ENCODE measurements around the gene PCGF6. TPM values are rescaled to one million over a fixed set of nuclear protein-coding genes. Genes with fewer than 3 reads are reported as not detected.
"Not testable (repeated sequence)": the region's sequence is repeated elsewhere in the genome, so short reads cannot be mapped to it uniquely, and the experiment has no call there.

Gene PCGF6
- total RNA-seq, 1 donor from 2014 or later = 10.3 TPM

- not testable (repeated sequence) for H3K27ac ChIP-seq (ENCODE audit: low read depth, low read length); H3K27me3 Mint-ChIP-seq (ENCODE audit: low read depth, unreplicated experiment); H3K4me1 Mint-ChIP-seq (ENCODE audit: low read depth, unreplicated experiment)
These were observed 8.6 kb upstream of the PCGF6 start for GRCh38 chr10:103359493-103359892.

GRCh38 chr10:103355906-103356599 is 5.1 kb upstream of the PCGF6 start:
- FAIRE-seq = no peak

More at GRCh38 chr10:103359493-103359892, 8.6 kb upstream of the PCGF6 start:
- H3K4me1 ChIP-seq (ENCODE audit: insufficient read depth, low read length); H3K9me3 Mint-ChIP-seq (ENCODE audit: unreplicated experiment); FAIRE-seq; H3K27ac Mint-ChIP-seq (ENCODE audit: unreplicated experiment); H3K36me3 Mint-ChIP-seq (ENCODE audit: low read depth, unreplicated experiment); H3K79me2 ChIP-seq (ENCODE audit: insufficient read depth, low read length); DNase-seq (ENCODE audit: low read depth); H3K9me3 ChIP-seq (ENCODE audit: insufficient read depth, low read depth, low read length); H3K4me3 Mint-ChIP-seq (ENCODE audit: unreplicated experiment); H3K9ac ChIP-seq (ENCODE audit: low read length); H2AFZ ChIP-seq (ENCODE audit: low read depth, low read length); H3K27me3 ChIP-seq (ENCODE audit: insufficient read depth, low read length); H3K4me2 ChIP-seq (ENCODE audit: low read length); H3K36me3 ChIP-seq (ENCODE audit: insufficient read depth, low read length); H3K4me3 ChIP-seq (ENCODE audit: insufficient read depth, low read depth, low read length); H4K20me1 ChIP-seq (ENCODE audit: insufficient read depth, low read length): not testable (repeated sequence)

GRCh38 chr10:103354567-103354966 is 3.6 kb upstream of the PCGF6 start:
- not testable (repeated sequence) for H3K9me3 Mint-ChIP-seq (ENCODE audit: unreplicated experiment); H3K36me3 Mint-ChIP-seq (ENCODE audit: low read depth, unreplicated experiment); H3K36me3 ChIP-seq (ENCODE audit: insufficient read depth, low read length); H3K9ac ChIP-seq (ENCODE audit: low read length); H3K4me1 ChIP-seq (ENCODE audit: insufficient read depth, low read length); H4K20me1 ChIP-seq (ENCODE audit: insufficient read depth, low read length); H3K27me3 ChIP-seq (ENCODE audit: insufficient read depth, low read length); H3K4me3 ChIP-seq (ENCODE audit: insufficient read depth, low read depth, low read length); DNase-seq (ENCODE audit: low read depth); H3K27ac Mint-ChIP-seq (ENCODE audit: unreplicated experiment); H2AFZ ChIP-seq (ENCODE audit: low read depth, low read length); H3K4me1 Mint-ChIP-seq (ENCODE audit: low read depth, unreplicated experiment); H3K27ac ChIP-seq (ENCODE audit: low read depth, low read length); H3K4me3 Mint-ChIP-seq (ENCODE audit: unreplicated experiment); H3K27me3 Mint-ChIP-seq (ENCODE audit: low read depth, unreplicated experiment); FAIRE-seq; H3K9me3 ChIP-seq (ENCODE audit: insufficient read depth, low read depth, low read length); H3K4me2 ChIP-seq (ENCODE audit: low read length)
- peaks cover 12% of the 10 kb centered on the region for H3K79me2 ChIP-seq (ENCODE audit: insufficient read depth, low read length)

More at GRCh38 chr10:103355906-103356599, 5.1 kb upstream of the PCGF6 start:
- H3K4me3 Mint-ChIP-seq (ENCODE audit: unreplicated experiment) = no peak overlapping the region
- H3K4me3 ChIP-seq (ENCODE audit: insufficient read depth, low read depth, low read length) = no peak overlapping the region
- H3K9ac ChIP-seq (ENCODE audit: low read length) = no peak overlapping the region
- no peaks in the 10 kb centered on the region for H3K79me2 ChIP-seq (ENCODE audit: insufficient read depth, low read length)
- H3K9me3 Mint-ChIP-seq (ENCODE audit: unreplicated experiment) = no peaks in the 10 kb centered on the region
- H3K9me3 ChIP-seq (ENCODE audit: insufficient read depth, low read depth, low read length) = no peaks in the 10 kb centered on the region
- H4K20me1 ChIP-seq (ENCODE audit: insufficient read depth, low read length) = no peaks in the 10 kb centered on the region
- no peaks in the 10 kb centered on the region for H3K27me3 ChIP-seq (ENCODE audit: insufficient read depth, low read length)
- no peak for DNase-seq (ENCODE audit: low read depth)
- H3K36me3 Mint-ChIP-seq (ENCODE audit: low read depth, unreplicated experiment) = no peaks in the 10 kb centered on the region
- H3K27me3 Mint-ChIP-seq (ENCODE audit: low read depth, unreplicated experiment) = no peaks in the 10 kb centered on the region
- H3K4me2 ChIP-seq (ENCODE audit: low read length) = no peak overlapping the region
- no peak overlapping the region for H3K27ac ChIP-seq (ENCODE audit: low read depth, low read length)
- H3K36me3 ChIP-seq (ENCODE audit: insufficient read depth, low read length) = no peaks in the 10 kb centered on the region
- no peak for TF ChIP-seq CTCF (IDR thresholded peaks at IDR 0.05; ENCODE audit: insufficient read depth, low read depth, low read length)
- H2AFZ ChIP-seq (ENCODE audit: low read depth, low read length) = no peak overlapping the region
- H3K4me1 ChIP-seq (ENCODE audit: insufficient read depth, low read length) = no peaks in the 10 kb centered on the region
- no peak overlapping the region for H3K27ac Mint-ChIP-seq (ENCODE audit: unreplicated experiment)
- no peaks in the 10 kb centered on the region for H3K4me1 Mint-ChIP-seq (ENCODE audit: low read depth, unreplicated experiment)

All from astrocyte (in vitro differentiated cells and primary cell).